ENCODE measurements around the gene DCAF17.

- TF ChIP-seq CTCF (IDR thresholded peaks at IDR 0.05) (no peak), EZH2 (IDR thresholded peaks at IDR 0.05) (no peak), EZH2phosphoT487 (IDR thresholded peaks at IDR 0.05) (no peak)
These were observed 99.3 kb downstream of the DCAF17 start for GRCh38 chr2:171533331-171533730.
